HepG2 (cell line): ENCODE results near the gene MAPK8IP1. TPM values are rescaled to one million over a fixed set of nuclear protein-coding genes. Genes with fewer than 3 reads are reported as not detected.

Experiments used
- CHD2 ChIP-seq: IDR thresholded peaks from 2 replicates; pipeline ENCODE4 v1.6.1; 2011; ENCODE audit warnings: low read depth, low read length, improper control_type of control experiment
- CSRNP2 ChIP-seq: sonication (generic); formaldehyde crosslinking; conservative IDR thresholded peaks from 2 replicates; pipeline ENCODE4 v1.8.0; 2022; ENCODE audit warnings: low read depth, missing genetic modification reagents
- EZH2 ChIP-seq: conservative IDR thresholded peaks from 2 replicates; pipeline ENCODE4 v1.6.1; 2012; ENCODE audit warnings: mild to moderate bottlenecking, low read depth, low read length, moderate library complexity
- IKZF4 ChIP-seq: sonication (generic); formaldehyde crosslinking; IDR thresholded peaks from 2 replicates; pipeline ENCODE4 v1.5.1; 2020; ENCODE audit warnings: borderline replicate concordance, mild to moderate bottlenecking, low read depth, missing genetic modification reagents; ENCODE audit errors: not compliant biosample characterization
- NR2C2 ChIP-seq: sonication (generic); formaldehyde crosslinking; IDR thresholded peaks from 2 replicates; pipeline ENCODE4 v1.4.0; 2020; ENCODE audit warnings: missing genetic modification reagents, mild to moderate bottlenecking, moderate library complexity, borderline replicate concordance
- STAT5B ChIP-seq: sonication (generic); formaldehyde crosslinking; IDR thresholded peaks from 2 replicates; pipeline ENCODE4 v1.4.0; 2020; ENCODE audit warnings: missing genetic modification reagents
- SUZ12 ChIP-seq: fragments of 150-350 bp; IDR thresholded peaks from 2 replicates; pipeline ENCODE4 v1.6.1; 2014; ENCODE audit warnings: low read depth, low read length
- ZBTB7A ChIP-seq: sonication (generic); formaldehyde crosslinking; IDR thresholded peaks from 2 replicates; pipeline ENCODE4 v1.8.0; 2022; ENCODE audit warnings: mild to moderate bottlenecking, missing genetic modification reagents
- ZMYM2 ChIP-seq: sonication (generic); formaldehyde crosslinking; IDR thresholded peaks from 2 replicates; pipeline ENCODE4 v1.8.0; 2022; ENCODE audit warnings: mild to moderate bottlenecking, missing genetic modification reagents
- ZNF160 ChIP-seq: sonication (generic); formaldehyde crosslinking; IDR thresholded peaks from 2 replicates; pipeline ENCODE4 v1.8.0; 2022; ENCODE audit warnings: mild to moderate bottlenecking, inconsistent platforms, missing genetic modification reagents
- ZNF235 ChIP-seq: sonication (generic); formaldehyde crosslinking; IDR thresholded peaks from 2 replicates; pipeline ENCODE4 v1.8.1; 2023; ENCODE audit warnings: mild to moderate bottlenecking, missing genetic modification reagents, borderline replicate concordance
- ZNF709 ChIP-seq: sonication (generic); formaldehyde crosslinking; IDR thresholded peaks from 2 replicates; pipeline ENCODE4 v1.5.0; 2020; ENCODE audit warnings: mild to moderate bottlenecking, missing genetic modification reagents
- ZNF816 ChIP-seq: sonication (generic); formaldehyde crosslinking; IDR thresholded peaks from 2 replicates; pipeline ENCODE4 v1.8.0; 2022; ENCODE audit warnings: missing genetic modification reagents, mild to moderate bottlenecking, borderline replicate concordance
- ZSCAN22 ChIP-seq: sonication (generic); formaldehyde crosslinking; IDR thresholded peaks from 2 replicates; pipeline ENCODE4 v1.4.0; 2020; ENCODE audit warnings: mild to moderate bottlenecking, missing genetic modification reagents
- polyA plus RNA-seq, 8 experiments: library from polyadenylated mRNA; depleted of rRNA in 3 of 8; stranded (reverse) in 7 of 8; unstranded in 1 of 8; fragments of >200 nt; fragmentation: Illumina TruSeq in 4 of 8; extraction: Trizol in 4 of 8; gene quantifications; 2 replicates each; pipeline versions ENCODE4 v1.2.1 to v1.2.3, GENCODE V29; 2011 to 2016; ENCODE audit warnings: low read depth in 4 of 8, missing spikeins in 1 of 8, mixed read lengths in 1 of 8; ENCODE audit not compliant: insufficient read depth in 1 of 8
- total RNA-seq, 5 experiments: library from RNA; depleted of rRNA; stranded (reverse); fragments of >200 nt; fragmentation: Illumina TruSeq; extraction: Trizol; gene quantifications; 2 replicates each; pipeline ENCODE4 v1.2.3, GENCODE V29; 2016; ENCODE audit warnings: low read depth in 1 of 5
- TF ChIP-seq, protein P1 (sequence below): sonication (generic); formaldehyde crosslinking; IDR thresholded peaks from 2 replicates; pipeline ENCODE4 v1.8.0; 2022; ENCODE audit warnings: mild to moderate bottlenecking, missing genetic modification reagents, moderate library complexity
- TF ChIP-seq, protein P2 (sequence below): sonication (generic); formaldehyde crosslinking; IDR thresholded peaks from 2 replicates; pipeline ENCODE4 v1.5.1; 2020; ENCODE audit warnings: mild to moderate bottlenecking, missing genetic modification reagents
- TF ChIP-seq, protein P3 (sequence below): sonication (generic); formaldehyde crosslinking; IDR thresholded peaks from 2 replicates; pipeline ENCODE4 v1.8.1; 2023; ENCODE audit warnings: mild to moderate bottlenecking, inconsistent platforms, moderate library complexity, missing genetic modification reagents, borderline replicate concordance

Gene MAPK8IP1
- total and polyA plus RNA-seq, 2 of the 13 experiments (the other 11 are each of a cell fraction or from before 2014, with no cell fraction given) = 2.2 to 4.2 TPM

- TF ChIP-seq CSRNP2 (CRISPR knock-in tag) (no peak), ZNF709 (CRISPR knock-in tag) (no peak), SUZ12 (no peak), ZSCAN22 (CRISPR knock-in tag) (no peak), ZMYM2 (CRISPR knock-in tag) (no peak), NR2C2 (CRISPR knock-in tag) (peak; percentile 94), IKZF4 (CRISPR knock-in tag) (no peak), CHD2 (no peak), STAT5B (CRISPR knock-in tag) (no peak), ZNF816 (CRISPR knock-in tag) (no peak), EZH2 (no peak), ZNF160 (CRISPR knock-in tag) (peak; percentile 8; the same call in 1 of the 2 replicates), ZBTB7A (CRISPR knock-in tag) (peak; percentile 73; the same call in 1 of the 2 replicates), ZNF235 (CRISPR knock-in tag) (no peak)
- TF ChIP-seq, protein P1, sequence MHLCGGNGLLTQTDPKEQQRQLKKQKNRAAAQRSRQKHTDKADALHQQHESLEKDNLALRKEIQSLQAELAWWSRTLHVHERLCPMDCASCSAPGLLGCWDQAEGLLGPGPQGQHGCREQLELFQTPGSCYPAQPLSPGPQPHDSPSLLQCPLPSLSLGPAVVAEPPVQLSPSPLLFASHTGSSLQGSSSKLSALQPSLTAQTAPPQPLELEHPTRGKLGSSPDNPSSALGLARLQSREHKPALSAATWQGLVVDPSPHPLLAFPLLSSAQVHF (CRISPR knock-in tag) = no peak
- TF ChIP-seq, protein P2, sequence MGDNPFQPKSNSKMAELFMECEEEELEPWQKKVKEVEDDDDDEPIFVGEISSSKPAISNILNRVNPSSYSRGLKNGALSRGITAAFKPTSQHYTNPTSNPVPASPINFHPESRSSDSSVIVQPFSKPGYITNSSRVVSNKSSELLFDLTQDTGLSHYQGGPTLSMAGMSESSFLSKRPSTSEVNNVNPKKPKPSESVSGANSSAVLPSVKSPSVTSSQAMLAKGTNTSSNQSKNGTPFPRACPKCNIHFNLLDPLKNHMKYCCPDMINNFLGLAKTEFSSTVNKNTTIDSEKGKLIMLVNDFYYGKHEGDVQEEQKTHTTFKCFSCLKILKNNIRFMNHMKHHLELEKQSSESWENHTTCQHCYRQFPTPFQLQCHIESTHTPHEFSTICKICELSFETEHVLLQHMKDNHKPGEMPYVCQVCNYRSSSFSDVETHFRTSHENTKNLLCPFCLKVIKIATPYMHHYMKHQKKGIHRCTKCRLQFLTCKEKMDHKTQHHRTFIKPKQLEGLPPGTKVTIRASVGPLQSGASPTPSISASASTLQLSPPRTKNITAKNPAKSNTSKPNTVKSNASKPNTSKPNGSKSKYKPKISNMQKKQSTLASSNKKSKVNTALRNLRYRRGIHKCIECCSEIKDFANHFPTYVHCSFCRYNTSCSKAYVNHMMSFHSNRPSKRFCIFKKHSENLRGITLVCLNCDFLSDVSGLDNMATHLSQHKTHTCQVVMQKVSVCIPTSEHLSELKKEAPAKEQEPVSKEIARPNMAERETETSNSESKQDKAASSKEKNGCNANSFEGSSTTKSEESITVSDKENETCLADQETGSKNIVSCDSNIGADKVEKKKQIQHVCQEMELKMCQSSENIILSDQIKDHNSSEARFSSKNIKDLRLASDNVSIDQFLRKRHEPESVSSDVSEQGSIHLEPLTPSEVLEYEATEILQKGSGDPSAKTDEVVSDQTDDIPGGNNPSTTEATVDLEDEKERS = no peak
- TF ChIP-seq, protein P3, sequence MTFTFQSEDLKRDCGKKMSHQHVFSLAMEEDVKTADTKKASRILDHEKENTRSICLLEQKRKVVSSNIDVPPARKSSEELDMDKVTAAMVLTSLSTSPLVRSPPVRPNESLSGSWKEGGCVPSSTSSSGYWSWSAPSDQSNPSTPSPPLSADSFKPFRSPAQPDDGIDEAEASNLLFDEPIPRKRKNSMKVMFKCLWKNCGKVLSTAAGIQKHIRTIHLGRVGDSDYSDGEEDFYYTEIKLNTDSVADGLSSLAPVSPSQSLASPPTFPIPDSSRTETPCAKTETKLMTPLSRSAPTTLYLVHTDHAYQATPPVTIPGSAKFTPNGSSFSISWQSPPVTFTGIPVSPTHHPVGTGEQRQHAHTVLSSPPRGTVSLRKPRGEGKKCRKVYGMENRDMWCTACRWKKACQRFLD (CRISPR knock-in tag) = no peak
Measured at GRCh38 chr11:45917623-45918330, 32.3 kb downstream of the MAPK8IP1 start, which contains the start of gene PEX16 (continued).
